Neuronal stem cell (in vitro differentiated cells): ENCODE data around the gene CTXN3. TPM values are rescaled to one million over a fixed set of nuclear protein-coding genes. Genes with fewer than 3 reads are reported as not detected.

Source experiments
- DNase-seq: peaks from one replicate; pipeline ENCODE4 v3.0.0-alpha.2; 2013; ENCODE audit warnings: low spot score
- H2AFZ ChIP-seq: one replicate; pipeline ENCODE4 v1.6.1; 2013; ENCODE audit warnings: mild to moderate bottlenecking, low read length, inconsistent platforms
- H2AK5ac ChIP-seq: 2 replicates; pipeline ENCODE4 v1.6.1; 2013; ENCODE audit warnings: low read depth, mild to moderate bottlenecking, inconsistent platforms, low read length, moderate library complexity, mixed read lengths
- H2BK120ac ChIP-seq: 2 replicates; pipeline ENCODE4 v1.6.1; 2013; ENCODE audit warnings: low read depth, mild to moderate bottlenecking, inconsistent platforms, low read length, moderate library complexity, mixed read lengths
- H2BK12ac ChIP-seq: one replicate; pipeline ENCODE4 v1.6.1; 2013; ENCODE audit warnings: low read length, inconsistent platforms
- H2BK15ac ChIP-seq: 2 replicates; pipeline ENCODE4 v1.6.1; 2013; ENCODE audit warnings: mild to moderate bottlenecking, low read length, inconsistent platforms, mixed read lengths
- H2BK5ac ChIP-seq: one replicate; pipeline ENCODE4 v1.6.1; 2013; ENCODE audit warnings: inconsistent platforms, mild to moderate bottlenecking, low read length, moderate library complexity
- H3K14ac ChIP-seq: one replicate; pipeline ENCODE4 v1.6.1; 2013; ENCODE audit warnings: low read length, inconsistent platforms
- H3K18ac ChIP-seq: 2 replicates; pipeline ENCODE4 v1.6.1; 2013; ENCODE audit warnings: low read length, inconsistent platforms
- H3K23ac ChIP-seq: 2 replicates; pipeline ENCODE4 v1.6.1; 2013; ENCODE audit warnings: low read depth, mild to moderate bottlenecking, mixed read lengths, low read length, inconsistent platforms; ENCODE audit not compliant: poor library complexity
- H3K27ac ChIP-seq: replicated peaks from 3 replicates; pipeline ENCODE4 v1.5.1; 2013; ENCODE audit warnings: low read length, inconsistent platforms
- H3K27me3 ChIP-seq, 3 experiments: 2 replicates each; pipeline ENCODE4 v1.6.1; 2013; ENCODE audit warnings: low read length in 3 of 3, mild to moderate bottlenecking in 2 of 3, inconsistent platforms in 1 of 3, low read depth in 1 of 3, mixed read lengths in 1 of 3, moderate library complexity in 1 of 3; ENCODE audit not compliant: control insufficient read depth in 3 of 3, insufficient read depth in 3 of 3
- H3K36me3 ChIP-seq, 2 donors: replicated peaks in 1 of 2; 2 replicates each; pipeline ENCODE4 v1.6.1; 2013; ENCODE audit warnings: low read length in 2 of 2; ENCODE audit not compliant: control insufficient read depth in 2 of 2, insufficient read depth in 2 of 2
- H3K4ac ChIP-seq: 2 replicates; pipeline ENCODE4 v1.6.1; 2013; ENCODE audit warnings: inconsistent platforms, mild to moderate bottlenecking, low read length, moderate library complexity
- H3K4me1 ChIP-seq, 2 donors: 1 replicate in 1 of 2; 2 replicates in 1 of 2; pipeline ENCODE4 v1.6.1; 2013; ENCODE audit warnings: low read length in 2 of 2, low read depth in 1 of 2; ENCODE audit not compliant: control insufficient read depth in 2 of 2, insufficient read depth in 1 of 2
- H3K4me2 ChIP-seq: one replicate; pipeline ENCODE4 v1.6.1; 2013; ENCODE audit warnings: mild to moderate bottlenecking, low read length, inconsistent platforms; ENCODE audit not compliant: insufficient read depth, poor library complexity, severe bottlenecking
- H3K4me3 ChIP-seq, 2 donors: 2 replicates each; pipeline ENCODE4 v1.5.1; 2013; ENCODE audit warnings: low read length in 2 of 2, mild to moderate bottlenecking in 2 of 2, inconsistent platforms in 1 of 2, moderate library complexity in 1 of 2
- H3K79me1 ChIP-seq: one replicate; pipeline ENCODE4 v1.6.1; 2013; ENCODE audit warnings: low read depth, mild to moderate bottlenecking, inconsistent platforms, low read length, moderate library complexity
- H3K9ac ChIP-seq: one replicate; pipeline ENCODE4 v1.6.1; 2013; ENCODE audit warnings: mild to moderate bottlenecking, low read depth, low read length, inconsistent platforms; ENCODE audit not compliant: poor library complexity
- H3K9me3 ChIP-seq, 2 donors: replicated peaks in 1 of 2; 2 replicates each; pipeline versions ENCODE3 to v1.6.1; 2013; ENCODE audit warnings: low read length in 2 of 2, mild to moderate bottlenecking in 2 of 2, inconsistent platforms in 1 of 2, low read depth in 1 of 2, mixed read lengths in 1 of 2, moderate library complexity in 1 of 2; ENCODE audit not compliant: control insufficient read depth in 2 of 2, insufficient read depth in 1 of 2
- H4K8ac ChIP-seq: one replicate; pipeline ENCODE4 v1.6.1; 2013; ENCODE audit warnings: low read depth, mild to moderate bottlenecking, inconsistent platforms, low read length, moderate library complexity
- H4K91ac ChIP-seq: one replicate; pipeline ENCODE4 v1.6.1; 2013; ENCODE audit warnings: low read length, low read depth, mild to moderate bottlenecking, inconsistent platforms; ENCODE audit not compliant: poor library complexity
- WGBS, 2 donors: extraction: QIAGEN DNeasy Blood & Tissue Kit; methylation state at CpG; one replicate each; pipeline ENCODE4 v1.1.7; 2013; ENCODE audit warnings: missing lambda C conversion rate in 2 of 2, mixed read lengths in 1 of 2; ENCODE audit not compliant: insufficient read length in 2 of 2, insufficient replicate concordance in 1 of 2; ENCODE audit errors: extremely low coverage in 2 of 2; 5-methylcytosine and 5-hydroxymethylcytosine counted together
- polyA plus RNA-seq, 2 experiments: library from polyadenylated mRNA; stranded (reverse); fragments of 200-250 nt; gene quantifications; one replicate each; pipeline ENCODE4 v1.2.3, GENCODE V29; 2013

Gene CTXN3
- 0.04 TPM for polyA plus RNA-seq (2013, experiment 1 of 2)
- polyA plus RNA-seq (2013, experiment 2 of 2), result 0.01 TPM

- Histone ChIP-seq H3K14ac (no peak within 1 kb of the TSS), H3K27ac (peak within 1 kb of the TSS; percentile 29), H3K4me1 (peaks cover 13 to 23% of the 10 kb centered on the region in 2 donors), H2BK12ac (no peak within 1 kb of the TSS), H2AK5ac (no peak within 1 kb of the TSS), H3K79me1 (no peaks in the 10 kb centered on the region), H2BK15ac (no peak within 1 kb of the TSS), H3K9me3 (no peaks in the 10 kb centered on the region), H3K18ac (no peak within 1 kb of the TSS), H2BK5ac (no peak within 1 kb of the TSS), H3K27me3 (no peaks in the 10 kb centered on the region), H3K36me3 (no peaks in the 10 kb centered on the region), H4K91ac (no peak within 1 kb of the TSS), H3K4me2 (no peak within 1 kb of the TSS), H4K8ac (no peak within 1 kb of the TSS), H2AFZ (peak within 1 kb of the TSS; percentile 45), H3K23ac (no peak within 1 kb of the TSS), H3K9ac (no peak within 1 kb of the TSS), H3K4me3 (no peak within 1 kb of the TSS), H2BK120ac (no peak within 1 kb of the TSS), H3K4ac (no peak within 1 kb of the TSS)
- no peak for DNase-seq
- no CpG with 5 or more reads among the region's 7 CpGs for WGBS, 2 donors
These were observed at the start of gene CTXN3 for GRCh38 chr5:127649018-127649439. Gene CTXN3 (plus strand): TSS chr5:127649082. CDS start chr5:127657522, 8,440 bp downstream.

DNA sequence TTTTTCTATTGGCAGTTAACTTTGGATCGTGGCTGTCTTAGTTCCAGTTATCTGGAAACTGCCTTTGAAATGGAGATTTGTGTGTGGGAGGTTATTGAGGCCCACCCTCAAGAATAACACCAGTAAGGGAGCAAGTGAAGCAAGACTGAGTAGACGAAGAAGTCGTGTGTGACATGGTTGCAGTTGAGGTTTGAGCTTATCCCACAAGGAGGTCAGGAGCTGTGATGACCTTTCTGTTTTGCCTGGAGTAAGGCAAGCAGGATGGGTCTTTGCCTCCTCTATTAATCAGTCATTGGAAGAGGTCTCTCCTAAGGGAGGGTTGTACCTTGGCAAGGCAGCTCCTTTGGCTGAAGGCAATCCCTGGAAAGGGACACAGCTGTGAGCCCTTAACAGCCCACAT lies 49.6 kb upstream of the CTXN3 start:
- Histone ChIP-seq H4K91ac (no peak overlapping the region), H3K27ac (no peak overlapping the region), H2AK5ac (no peak overlapping the region), H2BK120ac (no peak overlapping the region), H3K9me3 (no peaks in the 10 kb centered on the region), H3K4me2 (no peak overlapping the region), H3K4me3 (no peak overlapping the region), H3K27me3 (no peaks in the 10 kb centered on the region), H3K18ac (no peak overlapping the region), H4K8ac (no peak overlapping the region), H3K79me1 (no peaks in the 10 kb centered on the region), H2BK15ac (no peak overlapping the region), H2BK5ac (no peak overlapping the region), H3K9ac (no peak overlapping the region), H3K36me3 (no peaks in the 10 kb centered on the region), H3K23ac (no peak overlapping the region), H2AFZ (no peak overlapping the region), H2BK12ac (no peak overlapping the region), H3K4ac (no peak overlapping the region), H3K14ac (no peak overlapping the region), H3K4me1 (peaks cover 5 to 34% of the 10 kb centered on the region in 2 donors)
- no CpG with 5 or more reads among the region's 3 CpGs for WGBS, 2 donors
- no peak for DNase-seq

- no peaks in the 10 kb centered on the region for H3K9me3 ChIP-seq
- no peak overlapping the region for H3K9ac ChIP-seq
- WGBS, 2 donors, result no CpG with 5 or more reads among the region's 4 CpGs
- no peak overlapping the region for H3K27ac ChIP-seq
- no peak overlapping the region for H3K23ac ChIP-seq
- no peak overlapping the region for H3K14ac ChIP-seq
- H3K4me1 ChIP-seq, result peaks cover 5 to 36% of the 10 kb centered on the region in 2 donors
- H2BK12ac ChIP-seq, result no peak overlapping the region
- no peaks in the 10 kb centered on the region for H3K27me3 ChIP-seq
- no peak overlapping the region for H2BK120ac ChIP-seq
- no peak overlapping the region for H2BK15ac ChIP-seq
- no peaks in the 10 kb centered on the region for H3K79me1 ChIP-seq
- H3K4ac ChIP-seq, result no peak overlapping the region
- no peak overlapping the region for H3K18ac ChIP-seq
- H3K4me2 ChIP-seq, result no peak overlapping the region
- no peak for DNase-seq
- no peak overlapping the region for H2AK5ac ChIP-seq
- no peak overlapping the region for H2BK5ac ChIP-seq
- H4K91ac ChIP-seq, result no peak overlapping the region
- H3K36me3 ChIP-seq, result no peaks in the 10 kb centered on the region
- H3K4me3 ChIP-seq, result no peak overlapping the region
- H4K8ac ChIP-seq, result no peak overlapping the region
- H2AFZ ChIP-seq, result peak overlapping the region; percentile 30
These were observed 49.0 kb upstream of the CTXN3 start for GRCh38 chr5:127599847-127600246.

- Histone ChIP-seq H3K27ac (no peak overlapping the region), H2BK5ac (no peak overlapping the region), H3K14ac (no peak overlapping the region), H2BK12ac (no peak overlapping the region), H3K9me3 (no peaks in the 10 kb centered on the region), H2BK15ac (no peak overlapping the region), H4K91ac (no peak overlapping the region), H3K4me1 (peaks cover 6 to 37% of the 10 kb centered on the region in 2 donors), H4K8ac (no peak overlapping the region), H2AFZ (no peak overlapping the region), H3K4me3 (no peak overlapping the region), H2BK120ac (no peak overlapping the region), H3K9ac (no peak overlapping the region), H3K36me3 (no peaks in the 10 kb centered on the region), H3K18ac (no peak overlapping the region), H3K4ac (no peak overlapping the region), H3K79me1 (no peaks in the 10 kb centered on the region), H3K4me2 (no peak overlapping the region), H3K23ac (no peak overlapping the region), H3K27me3 (no peaks in the 10 kb centered on the region), H2AK5ac (no peak overlapping the region)
- DNase-seq, result no peak
- no CpG with 5 or more reads among the region's 1 CpG for WGBS, 2 donors
These were observed 47.8 kb upstream of the CTXN3 start for GRCh38 chr5:127601111-127601510.
